NCI-H1105 treated with DMSO at 0.1 percent for 48 hours (cell line): ENCODE measurements around the gene STK11.

Experiments
- DNase-seq: peaks from one replicate; lab custom pipeline; 2025; lab: John Stamatoyannopoulos, UW

The STK11 gene

DNA sequence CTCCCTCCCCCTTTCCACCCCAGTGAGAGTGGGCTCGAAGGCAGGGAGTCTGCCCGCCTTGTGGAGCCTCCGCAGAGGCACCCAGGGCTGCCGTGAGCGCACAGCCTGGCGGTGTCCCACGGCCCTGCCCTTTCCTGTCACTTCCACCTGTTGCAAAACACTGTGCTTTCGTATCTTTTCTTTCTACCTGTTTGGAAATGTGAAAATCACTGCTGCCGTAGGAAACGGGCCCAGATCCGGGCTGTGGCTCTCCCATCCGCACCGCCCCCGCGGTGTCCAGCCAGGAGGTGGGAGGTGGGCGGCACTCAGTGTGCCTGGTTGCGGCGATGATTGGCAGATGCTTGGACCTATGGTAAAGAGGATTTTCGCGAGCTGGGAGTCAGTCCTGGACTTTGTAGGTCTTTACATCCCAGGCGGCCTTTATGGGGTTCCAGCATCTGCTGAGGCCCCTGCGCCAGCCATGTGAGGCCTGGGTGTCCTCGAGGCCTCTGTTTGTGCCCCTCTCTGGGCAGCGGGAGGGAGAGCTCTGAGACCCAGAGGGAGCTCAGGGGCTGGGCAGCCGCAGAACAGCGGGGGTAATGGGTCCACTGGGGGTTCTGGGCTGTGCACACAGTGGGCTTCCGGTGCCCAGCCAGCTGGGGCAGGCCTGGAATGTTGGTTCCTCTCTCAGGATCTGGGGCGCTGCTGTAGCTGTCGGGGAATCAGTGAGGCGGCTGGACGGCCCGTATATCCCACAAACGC, 6.1 kb downstream of the STK11 start:
- DNase-seq: no peak

DNA sequence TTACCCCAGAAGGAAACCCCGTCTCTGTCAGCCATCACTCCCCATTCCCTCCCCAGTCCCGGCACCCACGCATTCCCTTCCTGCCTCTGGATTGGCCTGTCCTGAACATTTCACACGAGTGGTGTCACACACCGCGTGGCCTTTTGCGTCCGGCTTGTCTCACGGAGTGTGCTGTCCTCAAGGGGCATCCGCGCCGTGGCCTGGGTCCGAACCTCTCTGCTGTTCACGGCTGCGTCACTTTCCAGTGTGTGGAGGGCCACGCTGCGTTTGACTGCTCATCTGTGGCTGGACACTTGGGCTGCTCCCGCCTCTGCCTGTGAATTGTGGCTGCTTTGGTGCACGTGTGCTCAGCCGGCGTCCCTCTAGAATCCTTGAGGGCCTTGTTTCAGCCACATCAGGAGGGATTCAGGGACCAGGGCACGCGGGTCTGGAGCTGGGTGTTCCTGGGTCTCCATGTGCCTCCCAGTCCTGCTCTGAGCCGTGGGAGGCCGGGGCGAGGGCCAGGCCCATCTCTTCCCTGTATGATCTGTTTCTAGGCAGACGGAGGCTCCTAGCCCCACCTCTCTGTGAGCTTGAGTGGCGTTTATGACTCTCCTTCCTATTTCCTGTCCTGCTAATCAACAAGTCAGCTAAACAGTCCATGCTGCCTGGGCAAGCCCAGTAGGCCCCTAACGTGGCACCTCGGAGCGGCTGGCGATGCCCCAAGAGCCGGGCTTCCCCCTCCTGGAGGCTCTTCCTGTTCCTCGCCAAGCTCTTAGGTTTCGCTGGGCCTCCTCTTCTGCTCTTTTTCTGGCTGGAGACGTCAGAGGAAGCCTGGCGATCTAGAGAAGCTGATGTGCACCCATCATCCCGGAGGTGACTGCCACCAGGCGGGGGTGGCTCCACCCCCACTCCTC, 8.1 kb downstream of the STK11 start:
- no peak for DNase-seq

DNA sequence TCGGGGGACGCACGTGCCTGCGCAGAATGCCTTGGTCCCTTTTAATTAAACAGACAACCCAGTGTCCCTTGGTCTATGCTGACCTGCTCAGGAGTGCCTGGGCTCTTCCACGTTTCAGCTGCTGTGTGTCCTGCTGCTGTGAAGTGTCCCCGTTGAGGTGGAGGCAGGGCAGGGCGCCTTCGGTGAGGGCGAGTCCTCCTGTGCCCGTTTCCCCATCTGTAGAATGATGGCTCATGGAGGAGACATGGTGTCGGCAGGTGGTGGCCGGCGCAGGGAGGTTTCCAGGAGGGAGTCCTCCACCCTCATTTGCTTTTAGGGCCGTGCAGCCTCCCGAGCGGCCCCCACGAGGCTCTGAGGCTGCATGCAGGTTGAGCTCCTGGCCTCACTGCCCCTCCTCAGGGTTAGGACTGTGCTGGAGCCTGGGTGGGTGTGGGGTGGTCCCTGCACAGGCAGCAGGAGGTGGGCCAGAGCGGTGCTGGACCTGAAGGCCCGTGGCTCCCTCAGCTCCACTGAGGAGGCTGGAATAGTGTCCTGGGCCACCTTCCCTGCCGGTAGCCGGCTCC, 8.8 kb downstream of the STK11 start:
- DNase-seq: no peak

GRCh38 chr19:1214862-1215731, 9.5 kb downstream of the STK11 start:
- no peak for DNase-seq

GRCh38 chr19:1216756-1217155, 11.2 kb downstream of the STK11 start:
- no peak for DNase-seq

GRCh38 chr19:1217366-1217765, 11.8 kb downstream of the STK11 start:
- no peak for DNase-seq

DNA sequence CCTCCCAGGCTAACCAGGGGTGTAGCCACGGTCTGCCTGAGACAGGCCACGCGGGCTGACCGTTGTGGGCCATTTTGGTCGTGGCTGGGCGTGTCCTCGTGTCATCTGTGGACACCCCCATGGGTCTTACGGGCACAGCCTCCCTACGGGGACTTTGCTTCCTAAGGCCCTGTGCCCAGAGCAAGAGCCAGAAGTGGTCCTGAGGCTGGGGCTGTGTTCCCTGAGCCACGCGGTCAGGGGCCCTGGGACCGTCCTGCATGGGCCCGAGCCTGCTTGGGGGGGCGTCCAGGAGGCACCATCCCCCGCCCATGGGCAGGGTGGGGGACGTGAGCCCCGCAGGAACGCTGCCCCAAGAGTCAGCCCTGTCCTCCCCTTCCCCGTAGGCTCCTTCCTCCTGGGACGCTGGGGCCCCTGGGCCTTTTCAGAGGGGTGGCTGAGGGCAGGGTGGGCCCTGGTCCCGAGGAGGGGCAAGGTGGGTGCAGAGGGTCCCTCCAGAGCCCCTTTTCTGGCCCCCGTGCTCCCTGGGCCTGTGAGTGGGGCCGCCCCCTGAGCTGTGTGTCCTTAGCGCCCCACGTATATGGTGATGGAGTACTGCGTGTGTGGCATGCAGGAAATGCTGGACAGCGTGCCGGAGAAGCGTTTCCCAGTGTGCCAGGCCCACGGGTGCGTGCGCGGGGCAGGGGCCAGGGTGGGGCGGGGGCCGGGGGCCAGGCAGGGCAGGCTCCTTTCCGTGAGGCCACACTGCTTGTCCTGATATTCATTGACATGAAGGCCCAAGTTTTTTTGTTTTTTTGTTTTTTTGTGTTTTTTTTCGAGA, 13.4 kb downstream of the STK11 start:
- DNase-seq: no peak

GRCh38 chr19:1219786-1220476, 14.4 kb downstream of the STK11 start:
- no peak for DNase-seq

DNA sequence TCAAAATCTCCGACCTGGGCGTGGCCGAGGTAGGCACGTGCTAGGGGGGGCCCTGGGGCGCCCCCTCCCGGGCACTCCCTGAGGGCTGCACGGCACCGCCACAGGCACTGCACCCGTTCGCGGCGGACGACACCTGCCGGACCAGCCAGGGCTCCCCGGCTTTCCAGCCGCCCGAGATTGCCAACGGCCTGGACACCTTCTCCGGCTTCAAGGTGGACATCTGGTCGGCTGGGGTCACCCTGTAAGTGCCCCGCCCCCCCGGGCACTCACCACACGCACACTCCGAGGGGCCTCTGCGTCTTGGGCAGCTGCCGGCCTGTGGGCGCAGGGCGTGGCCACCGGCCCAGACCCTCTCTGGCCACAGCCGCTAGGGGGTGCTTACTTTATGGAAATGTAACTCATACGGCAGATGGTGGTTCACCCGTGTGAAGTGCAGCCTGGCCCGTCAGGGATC, 14.9 kb downstream of the STK11 start:
- DNase-seq: no peak

DNA sequence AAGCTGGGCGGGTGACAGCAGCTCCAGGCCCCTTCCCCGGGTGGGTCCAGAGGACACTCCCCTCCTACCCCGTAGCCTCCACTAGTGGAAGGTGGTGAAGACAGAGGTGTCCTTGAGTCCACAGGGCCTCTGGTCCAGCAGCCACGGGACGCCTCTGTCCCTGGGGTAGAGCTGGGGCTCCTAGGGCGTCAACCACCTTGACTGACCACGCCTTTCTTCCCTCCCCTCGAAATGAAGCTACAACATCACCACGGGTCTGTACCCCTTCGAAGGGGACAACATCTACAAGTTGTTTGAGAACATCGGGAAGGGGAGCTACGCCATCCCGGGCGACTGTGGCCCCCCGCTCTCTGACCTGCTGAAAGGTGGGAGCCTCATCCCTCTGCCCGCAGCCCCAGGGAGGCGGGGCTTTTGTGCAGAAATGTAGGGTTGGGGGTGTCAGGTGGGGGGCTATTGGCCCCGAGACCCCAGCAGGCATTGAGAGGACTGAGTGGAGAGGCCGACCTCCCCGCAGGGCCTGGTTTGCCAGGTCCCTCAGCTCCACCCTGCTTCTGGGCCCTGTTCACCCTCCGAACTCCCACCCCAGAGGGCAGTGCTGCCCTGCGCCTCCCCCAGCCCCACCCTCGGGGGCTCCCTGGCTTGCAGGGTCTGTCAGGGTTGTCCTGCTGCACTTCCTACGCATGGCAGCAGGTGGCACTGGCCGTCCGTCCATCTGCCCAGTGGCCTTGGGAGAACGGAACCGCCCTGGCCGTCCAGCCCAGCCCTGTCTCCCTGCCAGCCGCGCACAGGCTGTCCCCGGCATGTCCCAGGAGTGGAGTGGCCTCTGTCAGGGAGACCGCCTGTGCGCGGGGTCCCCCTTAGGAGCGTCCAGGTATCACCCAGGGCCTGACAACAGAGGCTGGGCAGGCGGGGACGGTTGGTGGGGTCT, 15.7 kb downstream of the STK11 start:
- no peak for DNase-seq

DNA sequence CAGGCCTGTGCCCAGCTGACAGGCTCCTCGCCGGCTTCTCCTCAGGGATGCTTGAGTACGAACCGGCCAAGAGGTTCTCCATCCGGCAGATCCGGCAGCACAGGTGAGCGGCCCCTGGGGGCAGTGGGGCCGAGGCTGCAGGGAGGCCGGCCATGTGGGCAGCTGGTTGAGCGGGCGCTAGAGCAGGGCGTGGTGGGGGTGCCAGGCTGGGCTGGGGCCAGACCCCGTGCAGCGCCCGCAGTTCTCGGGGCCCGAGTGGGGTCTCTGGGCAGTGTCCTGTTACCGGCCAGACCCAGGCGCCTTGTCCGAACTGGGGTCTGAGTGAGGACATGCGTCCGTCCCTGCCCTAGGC, 16.3 kb downstream of the STK11 start:
- DNase-seq: no peak

DNA sequence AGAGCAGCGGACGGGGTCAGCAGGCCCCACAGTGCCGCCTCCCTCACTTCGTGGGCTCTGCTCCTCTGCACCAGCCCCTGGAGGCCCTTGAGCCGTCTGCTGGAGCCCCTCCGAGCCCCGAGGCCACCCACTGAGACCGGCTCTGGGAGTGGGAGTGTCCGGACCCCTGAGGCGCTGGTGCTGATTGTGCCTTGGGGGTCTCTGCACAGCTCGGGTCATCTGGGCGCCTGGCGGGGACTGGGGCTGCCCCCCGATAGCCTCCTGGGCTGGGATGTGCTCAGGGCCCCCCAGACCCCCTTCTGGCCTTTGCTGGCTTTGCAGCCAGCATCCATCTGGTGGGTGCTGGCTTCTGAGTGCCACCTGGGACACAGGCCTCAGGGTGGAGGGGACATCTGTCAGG, 16.8 kb downstream of the STK11 start:
- DNase-seq: no peak

DNA sequence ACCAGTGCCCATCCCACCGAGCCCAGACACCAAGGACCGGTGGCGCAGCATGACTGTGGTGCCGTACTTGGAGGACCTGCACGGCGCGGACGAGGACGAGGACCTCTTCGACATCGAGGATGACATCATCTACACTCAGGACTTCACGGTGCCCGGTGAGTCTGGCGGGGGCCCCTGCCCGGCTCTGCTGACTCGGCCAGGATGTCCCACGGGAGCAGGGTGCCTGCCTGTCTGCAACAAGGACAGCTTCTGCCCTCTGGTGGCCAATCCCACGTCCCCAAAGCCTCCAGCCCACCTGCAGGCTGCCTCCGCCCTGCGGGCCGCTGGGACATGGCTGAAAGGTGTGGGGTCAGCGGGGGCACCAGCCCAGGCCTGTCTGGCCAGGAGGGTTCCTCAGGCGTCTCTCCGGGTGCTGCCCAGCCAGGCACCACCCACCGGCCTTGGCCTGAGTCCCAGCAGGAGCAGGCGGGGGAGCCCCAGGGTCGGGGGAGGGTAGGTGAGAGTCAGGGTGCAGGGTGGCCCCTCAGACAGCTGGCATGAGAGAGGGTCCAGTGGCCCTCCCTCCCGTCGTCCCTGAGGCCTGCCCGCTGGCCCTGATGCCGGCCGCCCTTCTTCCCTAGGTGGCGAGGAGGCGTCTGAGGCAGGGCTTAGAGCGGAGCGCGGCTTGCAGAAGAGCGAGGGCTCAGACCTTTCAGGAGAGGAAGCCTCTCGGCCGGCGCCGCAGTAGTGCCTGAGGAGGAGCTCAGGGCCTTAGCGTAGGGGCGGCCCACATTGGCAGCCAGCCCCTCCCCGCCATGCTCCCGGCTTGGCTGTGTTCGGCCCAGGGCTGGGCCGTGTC, 17.7 kb downstream of the STK11 start:
- DNase-seq: no peak

DNA sequence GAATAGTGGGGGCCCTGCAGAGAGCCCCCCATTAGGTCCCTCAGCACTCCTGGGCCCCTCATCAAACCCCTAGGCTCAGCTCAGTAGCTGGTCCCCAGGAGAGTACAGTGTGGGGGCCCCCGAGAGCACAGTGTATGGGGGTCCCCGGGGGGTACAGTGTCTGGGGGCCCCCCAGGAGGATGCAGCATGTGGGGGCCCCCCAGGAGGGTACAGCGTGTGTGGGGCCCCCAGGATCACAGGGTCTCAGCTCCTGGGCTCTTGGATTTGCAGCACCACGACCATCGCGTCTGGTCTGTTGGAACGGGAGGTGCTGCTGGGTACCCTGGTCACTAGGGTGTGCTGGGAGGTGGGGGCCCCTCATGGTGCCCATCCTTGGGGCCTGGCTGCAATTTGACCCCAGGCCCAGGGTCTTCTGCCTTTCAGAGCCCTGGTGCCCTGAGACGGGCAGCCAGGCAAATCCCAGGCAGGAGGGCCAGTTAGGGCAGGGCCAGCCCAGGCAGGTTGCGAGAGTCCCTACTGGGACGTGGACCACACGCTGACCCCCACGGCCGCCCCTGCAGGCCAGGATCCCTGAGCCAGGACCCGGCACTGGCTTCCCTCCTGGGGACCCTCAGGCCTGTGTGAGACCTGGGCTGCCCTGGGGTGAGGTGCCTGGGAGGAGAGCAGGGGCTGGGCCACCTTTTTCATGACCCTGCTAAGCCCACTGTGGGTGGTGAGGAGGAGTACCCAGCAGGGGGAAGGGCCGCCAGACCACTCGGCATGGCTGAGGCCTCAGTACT, 18.7 kb downstream of the STK11 start:
- no peak for DNase-seq

DNA sequence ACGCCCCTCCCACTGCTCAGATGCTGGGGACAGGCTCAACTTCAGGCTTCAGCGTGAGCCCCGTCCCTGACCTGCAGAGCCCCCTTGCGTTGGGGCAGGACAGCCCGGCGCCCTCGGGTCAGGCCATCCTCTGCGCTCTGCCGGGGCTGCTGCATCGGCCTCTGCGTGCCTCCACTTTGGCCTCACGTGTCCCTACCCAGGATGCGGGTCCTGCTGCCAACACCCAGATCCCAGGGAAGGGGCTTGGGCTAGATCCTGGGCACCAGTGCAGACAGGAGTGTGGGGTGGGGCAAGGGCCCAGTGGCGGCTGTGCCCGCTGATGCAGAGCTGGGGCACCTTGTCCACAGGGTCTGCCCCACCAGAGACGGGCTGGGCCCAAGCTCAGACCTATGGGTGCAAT, 19.3 kb downstream of the STK11 start:
- no peak for DNase-seq

- no peak for DNase-seq
These were observed 20.1 kb downstream of the STK11 start for GRCh38 chr19:1225440-1226226.

DNA sequence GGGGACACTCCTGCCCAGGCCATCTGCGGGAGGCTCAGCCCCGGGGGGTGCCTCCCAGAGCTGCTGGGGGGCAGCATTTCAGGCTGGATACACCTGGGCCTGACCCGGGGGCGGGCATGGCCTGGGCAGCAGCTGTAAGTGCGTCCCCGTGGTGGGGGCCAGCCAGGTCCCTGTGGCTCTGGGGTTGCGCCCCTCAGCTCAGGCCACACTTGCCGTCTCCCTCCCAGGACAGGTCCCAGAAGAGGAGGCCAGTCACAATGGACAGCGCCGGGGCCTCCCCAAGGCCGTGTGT, 20.6 kb downstream of the STK11 start:
- no peak for DNase-seq
